Breast epithelium (tissue), 4 donors: ENCODE data around the gene ASS1. TPM values are rescaled to one million over a fixed set of nuclear protein-coding genes. Genes with fewer than 3 reads are reported as not detected.
A peak's percentile ranks its signal among the peaks of the same experiment; 100 is the strongest.

Experiments
- DNase-seq, 2 donors: peaks; one replicate each; pipeline ENCODE4 v3.0.0-alpha.2; 2019; ENCODE audit warnings: low spot score in 2 of 2
- H3K27ac ChIP-seq, 2 donors: fragments of 200-600 bp; sonication (generic) in 1 of 2; one replicate each; pipeline ENCODE4 v1.5.1; 2016 to 2019; ENCODE audit warnings: mild to moderate bottlenecking in 1 of 2
- H3K27me3 ChIP-seq, 2 donors: fragments of 200-600 bp; sonication (generic) in 1 of 2; one replicate each; pipeline versions ENCODE4 v1.5.1 to v1.6.0; 2017 to 2019; ENCODE audit warnings: control low read depth in 1 of 2, mild to moderate bottlenecking in 1 of 2
- H3K36me3 ChIP-seq: fragments of 200-600 bp; one replicate; pipeline ENCODE4 v1.5.1; 2019
- H3K4me1 ChIP-seq, 2 donors: fragments of 200-600 bp; sonication (generic); one replicate each; pipeline ENCODE4 v1.5.1; 2016 to 2019; ENCODE audit warnings: control low read depth in 1 of 2
- H3K4me3 ChIP-seq, 3 donors: fragments of 200-600 bp; sonication (generic); 1 replicate in 2 of 3; 2 replicates in 1 of 3; pipeline ENCODE4 v1.5.1; 2016 to 2019; ENCODE audit warnings: mild to moderate bottlenecking in 3 of 3, moderate library complexity in 2 of 3
- H3K9me3 ChIP-seq, 2 donors: fragments of 200-600 bp; sonication (generic) in 1 of 2; one replicate each; pipeline ENCODE4 v1.5.1; 2016 to 2019; ENCODE audit warnings: control low read depth in 1 of 2
- POLR2A ChIP-seq: fragments of 450-650 bp; IDR thresholded peaks from one replicate; pipeline ENCODE4 v1.6.1; 2016; ENCODE audit warnings: antibody characterized with exemption, mild to moderate bottlenecking, moderate library complexity
- POLR2AphosphoS5 ChIP-seq, 3 donors: sonication (generic); formaldehyde crosslinking; IDR thresholded peaks; one replicate each; pipeline ENCODE4 v1.6.1; 2017; ENCODE audit warnings: antibody characterized with exemption in 3 of 3
- intact Hi-C: fragments of 100-400 bp; cut with DNase I; formaldehyde crosslinking; loops from one replicate; pipeline ENCODE4 v1.15.1; 2023; ENCODE audit warnings: low total_unique reads
- total RNA-seq, 3 donors: library from RNA; depleted of rRNA; stranded (reverse); fragments of >200 nt; gene quantifications; one replicate each; pipeline ENCODE4 v1.1.0, GENCODE V29; 2016
- TF ChIP-seq, protein P1 (sequence below), 3 donors: fragments of 450-650 bp; IDR thresholded peaks; one replicate each; pipeline ENCODE4 v1.5.1; 2016 to 2017; ENCODE audit warnings: antibody characterized with exemption in 3 of 3, mild to moderate bottlenecking in 3 of 3, moderate library complexity in 3 of 3

ASS1 gene
- total RNA-seq, 3 donors from 2014 or later, result 167 to 514 (median 190) TPM

DNA sequence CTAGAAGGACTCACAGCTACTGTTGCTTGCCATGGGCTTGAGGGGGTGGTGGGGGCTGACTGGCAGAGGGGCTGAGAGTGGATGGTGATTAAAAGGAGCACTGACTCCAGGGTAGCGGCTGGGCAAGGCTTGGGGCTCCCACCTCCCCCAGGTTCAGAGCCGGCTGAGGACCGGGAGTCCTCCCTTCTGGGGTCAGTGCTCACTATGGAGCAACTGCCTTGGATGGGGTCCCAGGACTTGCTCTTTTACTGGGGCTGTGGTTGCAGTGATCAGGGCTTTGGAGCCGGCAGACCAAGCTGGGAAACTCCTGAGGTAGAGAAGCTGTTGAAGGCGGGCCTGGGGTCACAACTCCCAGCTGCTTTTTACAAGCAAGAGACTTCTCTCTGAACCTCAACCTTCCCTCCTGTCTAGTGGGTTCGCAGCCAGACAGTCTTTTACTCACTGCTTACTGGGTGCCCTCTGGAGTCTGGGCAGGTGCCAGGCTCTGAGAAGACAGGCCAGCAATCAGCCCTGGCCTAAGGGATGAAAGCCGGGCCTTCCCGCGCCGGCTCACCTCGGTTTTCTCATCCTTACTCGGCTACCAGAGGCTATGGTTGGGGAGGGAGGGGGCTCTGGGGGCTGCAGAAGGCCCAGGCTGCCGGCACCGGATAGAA is 795 bp upstream of the ASS1 start:
- H3K4me1 ChIP-seq, result peaks cover 21 to 26% of the 10 kb centered on the region in 2 donors
- no peaks in the 10 kb centered on the region for H3K27me3 ChIP-seq
- H3K27ac ChIP-seq, result peak overlapping the region; percentile 83 to 92
- H3K9me3 ChIP-seq, result peaks cover 16 to 17% of the 10 kb centered on the region in 2 donors
- DNase-seq, result no peak
- intact Hi-C loops, result no loop called here
- no peaks in the 10 kb centered on the region for H3K36me3 ChIP-seq
- no peak for TF ChIP-seq POLR2A
- TF ChIP-seq, protein P1, sequence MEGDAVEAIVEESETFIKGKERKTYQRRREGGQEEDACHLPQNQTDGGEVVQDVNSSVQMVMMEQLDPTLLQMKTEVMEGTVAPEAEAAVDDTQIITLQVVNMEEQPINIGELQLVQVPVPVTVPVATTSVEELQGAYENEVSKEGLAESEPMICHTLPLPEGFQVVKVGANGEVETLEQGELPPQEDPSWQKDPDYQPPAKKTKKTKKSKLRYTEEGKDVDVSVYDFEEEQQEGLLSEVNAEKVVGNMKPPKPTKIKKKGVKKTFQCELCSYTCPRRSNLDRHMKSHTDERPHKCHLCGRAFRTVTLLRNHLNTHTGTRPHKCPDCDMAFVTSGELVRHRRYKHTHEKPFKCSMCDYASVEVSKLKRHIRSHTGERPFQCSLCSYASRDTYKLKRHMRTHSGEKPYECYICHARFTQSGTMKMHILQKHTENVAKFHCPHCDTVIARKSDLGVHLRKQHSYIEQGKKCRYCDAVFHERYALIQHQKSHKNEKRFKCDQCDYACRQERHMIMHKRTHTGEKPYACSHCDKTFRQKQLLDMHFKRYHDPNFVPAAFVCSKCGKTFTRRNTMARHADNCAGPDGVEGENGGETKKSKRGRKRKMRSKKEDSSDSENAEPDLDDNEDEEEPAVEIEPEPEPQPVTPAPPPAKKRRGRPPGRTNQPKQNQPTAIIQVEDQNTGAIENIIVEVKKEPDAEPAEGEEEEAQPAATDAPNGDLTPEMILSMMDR (IDR thresholded peaks at IDR 0.05), result no peak
- TF ChIP-seq POLR2AphosphoS5 (IDR thresholded peaks at IDR 0.05), result no peak
- H3K4me3 ChIP-seq, result peak overlapping the region; percentile 46 to 89 (median 65)

DNA sequence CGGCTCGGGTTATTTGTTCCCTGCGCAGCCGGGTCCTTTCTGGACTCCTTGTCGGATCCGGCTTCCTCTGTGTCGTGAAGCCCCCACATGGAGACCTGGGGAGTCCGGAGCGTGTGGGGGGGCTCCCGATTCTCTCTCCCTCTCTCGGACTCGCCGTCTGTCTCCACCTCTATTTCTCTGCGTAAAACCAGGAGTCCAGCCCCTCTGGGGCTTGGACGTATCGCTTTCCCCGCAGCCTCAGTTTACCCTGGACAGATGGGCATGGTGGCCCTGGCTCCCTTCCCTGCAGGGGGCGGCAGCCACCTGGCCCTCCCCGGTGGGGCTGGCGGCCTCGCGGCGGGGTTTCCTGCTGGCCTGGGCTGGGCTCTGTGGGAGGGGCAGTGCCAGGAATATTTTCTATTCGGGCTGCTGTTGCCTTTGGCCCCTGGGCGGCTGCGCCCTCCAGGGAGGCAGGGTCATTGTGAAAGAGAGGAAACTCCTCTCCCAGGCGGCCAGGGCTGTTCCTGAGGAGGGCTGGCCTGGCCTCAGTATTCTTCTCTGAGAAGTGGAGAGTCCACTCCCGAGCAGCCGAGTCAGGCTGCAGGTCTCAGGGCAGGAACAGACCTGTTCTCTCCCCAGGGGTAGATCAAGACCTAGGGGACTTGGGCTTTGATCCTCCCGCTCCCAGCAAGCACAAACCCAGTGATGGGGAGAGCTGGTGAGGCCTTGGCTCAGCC is 665 bp downstream of the ASS1 start:
- intact Hi-C loops, result no loop called here
- Histone ChIP-seq H3K36me3 (no peaks in the 10 kb centered on the region), H3K27me3 (no peaks in the 10 kb centered on the region), H3K9me3 (peaks cover 16 to 17% of the 10 kb centered on the region in 2 donors), H3K27ac (peak overlapping the region; percentile 83 to 92), H3K4me1 (peaks cover 21 to 27% of the 10 kb centered on the region in 2 donors), H3K4me3 (peak overlapping the region; percentile 46 to 89 (median 65))
- no peak for TF ChIP-seq POLR2A
- TF ChIP-seq POLR2AphosphoS5 (IDR thresholded peaks at IDR 0.05), result peak in 1 of 3 donors; percentile 14
- TF ChIP-seq, protein P1 (IDR thresholded peaks at IDR 0.05), result no peak
- peak in 1 of 2 donors; percentile 30 for DNase-seq

DNA sequence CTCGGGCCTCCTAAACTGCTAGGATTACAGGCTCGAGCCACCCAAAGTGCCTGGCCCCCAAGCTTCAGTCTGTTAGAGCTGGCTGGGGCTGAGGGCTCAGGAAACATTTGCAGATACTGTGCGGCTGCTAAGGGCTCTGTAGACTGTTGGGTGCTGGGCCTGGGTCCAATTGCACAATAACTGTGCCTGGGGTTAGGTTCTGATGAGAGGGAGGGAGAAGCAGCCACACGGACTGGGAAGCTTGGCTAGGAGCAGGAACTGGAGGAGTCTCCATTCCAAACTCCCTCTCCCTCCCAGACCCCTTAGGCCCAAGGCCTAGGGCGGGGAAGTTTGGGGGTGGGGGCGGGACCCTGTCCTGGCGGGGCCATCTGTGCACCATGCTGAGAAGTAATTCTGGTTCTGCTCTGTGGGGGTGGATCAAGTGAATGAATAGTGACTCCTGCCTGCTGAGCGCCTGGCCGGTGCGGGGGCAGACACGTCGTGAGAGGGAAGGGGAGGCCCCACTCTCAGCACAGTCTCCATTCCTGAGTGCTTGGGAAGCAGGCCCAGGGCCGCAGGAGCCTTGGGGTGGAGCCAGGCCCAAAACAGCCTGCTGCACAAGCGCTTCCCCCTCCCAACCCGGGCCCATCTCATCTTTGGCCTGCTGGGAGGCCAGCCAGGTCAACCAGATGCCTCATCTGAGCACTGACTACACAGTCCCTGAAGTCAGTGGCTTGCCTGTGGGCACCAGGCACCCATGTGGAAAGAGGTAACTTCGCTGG is 1.5 kb downstream of the ASS1 start:
- H3K27ac ChIP-seq, result peak overlapping the region; percentile 83 to 92
- DNase-seq, result peak; percentile 77 to 81
- peaks cover 21 to 36% of the 10 kb centered on the region in 2 donors for H3K4me1 ChIP-seq
- peak overlapping the region; percentile 46 to 89 (median 65) for H3K4me3 ChIP-seq
- H3K9me3 ChIP-seq, result peaks cover 9 to 10% of the 10 kb centered on the region in 2 donors
- intact Hi-C loops, result no loop called here
- no peaks in the 10 kb centered on the region for H3K27me3 ChIP-seq
- no peak for TF ChIP-seq POLR2A
- peak in 1 of 3 donors; percentile 59 for TF ChIP-seq POLR2AphosphoS5 (IDR thresholded peaks at IDR 0.05)
- no peaks in the 10 kb centered on the region for H3K36me3 ChIP-seq

DNA sequence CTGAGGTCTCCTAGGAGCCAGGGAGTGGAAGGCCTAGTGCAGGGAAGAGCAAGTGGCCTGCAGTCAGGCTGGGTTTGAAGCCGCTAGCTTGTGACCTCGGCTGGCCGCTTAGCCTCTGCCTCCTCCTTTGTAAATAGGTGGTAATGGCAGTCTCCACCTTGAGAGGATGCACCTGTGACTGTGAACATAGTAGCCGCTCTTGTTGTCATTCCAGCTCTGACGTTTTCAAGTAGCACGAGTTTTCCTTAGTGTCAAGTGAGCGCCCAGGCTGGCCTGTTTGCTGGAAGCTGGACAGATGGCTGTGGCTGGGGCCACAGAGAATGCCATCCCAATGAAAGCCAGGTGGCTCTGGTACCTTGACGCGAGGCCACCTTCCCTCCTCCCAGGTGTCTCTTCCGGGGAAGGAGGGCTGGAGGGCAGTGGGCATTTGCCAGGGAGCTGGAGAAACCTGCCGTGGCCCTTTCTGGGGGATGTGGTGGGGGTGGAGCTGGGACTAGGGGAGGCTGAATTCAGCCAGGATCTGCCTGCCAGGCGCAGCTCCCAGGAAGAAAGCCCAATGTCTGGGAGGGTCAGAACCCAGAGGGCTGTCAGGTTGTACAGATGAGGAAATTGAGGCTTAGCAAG is 2.5 kb downstream of the ASS1 start:
- Histone ChIP-seq H3K27ac (peak overlapping the region; percentile 83 to 92), H3K9me3 (no peaks in the 10 kb centered on the region), H3K36me3 (no peaks in the 10 kb centered on the region), H3K4me1 (peaks cover 24 to 44% of the 10 kb centered on the region in 2 donors), H3K27me3 (no peaks in the 10 kb centered on the region), H3K4me3 (peak overlapping the region in 1 of 3 donors; percentile 89)
- DNase-seq, result peak in 1 of 2 donors; percentile 46
- intact Hi-C loops, result no loop called here
- TF ChIP-seq POLR2AphosphoS5 (IDR thresholded peaks at IDR 0.05), result no peak
- no peak for TF ChIP-seq POLR2A
- TF ChIP-seq, protein P1 (IDR thresholded peaks at IDR 0.05), result no peak

GRCh38 chr9:130448035-130448624 is 3.4 kb downstream of the ASS1 start:
- Histone ChIP-seq H3K27me3 (no peaks in the 10 kb centered on the region), H3K4me1 (peaks cover 24 to 44% of the 10 kb centered on the region in 2 donors), H3K27ac (peak overlapping the region; percentile 83 to 92), H3K36me3 (no peaks in the 10 kb centered on the region), H3K9me3 (no peaks in the 10 kb centered on the region), H3K4me3 (peak overlapping the region in 1 of 3 donors; percentile 21)
- intact Hi-C loops, result no loop called here
- no peak for DNase-seq
- TF ChIP-seq POLR2AphosphoS5 (IDR thresholded peaks at IDR 0.05), result no peak
- TF ChIP-seq, protein P1 (IDR thresholded peaks at IDR 0.05), result no peak
- TF ChIP-seq POLR2A, result no peak
